B cell (primary cell): ENCODE data around the gene C1orf122. TPM values are rescaled to one million over a fixed set of nuclear protein-coding genes. Genes with fewer than 3 reads are reported as not detected.

Source experiments
- ATAC-seq: fragments of 200-7000 bp; cut with Tn5 transposase; one replicate; pipeline ENCODE4 v1.10.0; 2021; ENCODE audit warnings: low read depth, mild to moderate bottlenecking, moderate number of reproducible peaks, moderate library complexity
- CTCF ChIA-PET: fragments of 350-600 bp; sonication (Branson Sonifier 250); formaldehyde crosslinking; loops from one replicate; lab custom pipeline; 2021; ENCODE audit warnings: antibody characterized with exemption, inconsistent platforms; lab: Charles Lee
- POLR2A ChIA-PET: fragments of 350-600 bp; sonication (Branson Sonifier 250); formaldehyde crosslinking; loops from one replicate; lab custom pipeline; 2021; ENCODE audit warnings: antibody characterized with exemption; lab: Charles Lee
- DNase-seq: peaks from one replicate; pipeline ENCODE4 v3.0.0; 2013
- H2AFZ ChIP-seq: 2 replicates; pipeline ENCODE4 v1.6.1; 2012; ENCODE audit warnings: mild to moderate bottlenecking, low read depth, low read length; ENCODE audit not compliant: insufficient read depth, poor library complexity, severe bottlenecking
- H3K27ac ChIP-seq, 2 donors: 1 replicate in 1 of 2; 2 replicates in 1 of 2; pipeline ENCODE4 v1.5.1; 2012 to 2013; ENCODE audit warnings: low read length in 2 of 2, mild to moderate bottlenecking in 2 of 2, moderate library complexity in 1 of 2
- H3K27me3 ChIP-seq, 4 experiments: fragments of 200-600 bp in 1 of 4; sonication (generic) in 1 of 4; replicated peaks in 1 of 4; 1 replicate in 2 of 4; 2 replicates in 2 of 4; pipeline versions ENCODE4 v1.6.1 to v1.7.0; 2013 to 2016; ENCODE audit warnings: low read length in 3 of 4, mild to moderate bottlenecking in 2 of 4, mixed read lengths in 1 of 4, moderate library complexity in 1 of 4; ENCODE audit not compliant: insufficient read depth in 4 of 4, control insufficient read depth in 3 of 4; ENCODE audit errors: control extremely low read depth in 1 of 4
- H3K36me3 ChIP-seq, 2 experiments: replicated peaks in 1 of 2; 1 replicate in 1 of 2; 2 replicates in 1 of 2; pipeline versions ENCODE4 v1.6.1 to v1.7.1; 2013; ENCODE audit warnings: low read length in 1 of 2; ENCODE audit not compliant: insufficient read depth in 2 of 2, control insufficient read depth in 1 of 2; ENCODE audit errors: control extremely low read depth in 1 of 2, extremely low read depth in 1 of 2
- H3K4me1 ChIP-seq, 2 donors: fragments of 200-600 bp in 1 of 2; sonication (generic) in 1 of 2; 1 replicate in 1 of 2; 2 replicates in 1 of 2; pipeline versions ENCODE4 v1.5.1 to v1.6.1; 2013 to 2017; ENCODE audit warnings: low read length in 2 of 2; ENCODE audit not compliant: control insufficient read depth in 2 of 2, insufficient read depth in 2 of 2
- H3K4me2 ChIP-seq: replicated peaks from 2 replicates; pipeline ENCODE3; 2012; ENCODE audit warnings: mild to moderate bottlenecking, low read depth, low read length; ENCODE audit not compliant: poor library complexity, severe bottlenecking
- H3K4me3 ChIP-seq, 5 experiments: fragments of 200-600 bp in 1 of 5; sonication (generic) in 1 of 5; 1 replicate in 3 of 5; 2 replicates in 2 of 5; pipeline versions ENCODE4 v1.5.1 to v1.7.0; 2011 to 2016; ENCODE audit warnings: low read length in 4 of 5, mild to moderate bottlenecking in 4 of 5, low read depth in 2 of 5, control low read depth in 1 of 5, moderate library complexity in 1 of 5; ENCODE audit not compliant: insufficient read depth in 1 of 5; ENCODE audit errors: control extremely low read depth in 1 of 5, extremely low read depth in 1 of 5
- H3K79me2 ChIP-seq: fragments of 200-600 bp; sonication (generic); one replicate; pipeline ENCODE4 v1.6.0; 2016; ENCODE audit warnings: low read length; ENCODE audit not compliant: control insufficient read depth, insufficient read depth
- H3K9ac ChIP-seq: fragments of 200-600 bp; sonication (generic); 2 replicates; pipeline ENCODE4 v1.6.1; 2017; ENCODE audit warnings: mild to moderate bottlenecking, low read length, moderate library complexity
- H3K9me3 ChIP-seq, 3 donors: one replicate each; pipeline versions ENCODE4 v1.6.1 to v1.7.1; 2013; ENCODE audit warnings: low read length in 2 of 3; ENCODE audit not compliant: control insufficient read depth in 2 of 3, insufficient read depth in 1 of 3; ENCODE audit errors: control extremely low read depth in 1 of 3
- H4K20me1 ChIP-seq: 2 replicates; pipeline ENCODE4 v1.6.0; 2012; ENCODE audit warnings: mild to moderate bottlenecking, low read length; ENCODE audit not compliant: insufficient read depth, control insufficient read depth, poor library complexity, severe bottlenecking
- H3K27ac Mint-ChIP-seq: one replicate; pipeline ENCODE4 v1.8.0; 2021; ENCODE audit warnings: mixed read lengths
- H3K27me3 Mint-ChIP-seq: one replicate; pipeline ENCODE4 v1.8.0; 2021; ENCODE audit warnings: mixed read lengths
- H3K4me1 Mint-ChIP-seq: one replicate; pipeline ENCODE4 v1.8.0; 2021; ENCODE audit warnings: mixed read lengths
- H3K4me3 Mint-ChIP-seq: one replicate; pipeline ENCODE4 v1.8.0; 2021; ENCODE audit warnings: mixed read lengths
- H3K9me3 Mint-ChIP-seq: one replicate; pipeline ENCODE4 v1.8.0; 2022; ENCODE audit warnings: mixed read lengths; ENCODE audit not compliant: insufficient read depth
- CTCF ChIP-seq: fragments of 200-600 bp; IDR thresholded peaks from one replicate; pipeline ENCODE4 v1.8.0; 2022; ENCODE audit warnings: antibody characterized with exemption, mild to moderate bottlenecking
- EZH2 ChIP-seq: IDR thresholded peaks from 2 replicates; pipeline ENCODE4 v1.6.1; 2012; ENCODE audit warnings: borderline replicate concordance, low read depth, mild to moderate bottlenecking, moderate library complexity, low read length; ENCODE audit not compliant: insufficient read depth, poor library complexity, severe bottlenecking
- WGBS: methylation state at CpG from one replicate; pipeline ENCODE4 v1.1.5; 2013; ENCODE audit warnings: missing lambda C conversion rate; ENCODE audit not compliant: insufficient coverage; 5-methylcytosine and 5-hydroxymethylcytosine counted together
- intact Hi-C: fragments of 100-400 bp; cut with micrococcal nuclease; formaldehyde crosslinking; loops from one replicate; pipeline ENCODE4 v1.10.0; 2022
- polyA plus RNA-seq: library from polyadenylated mRNA; depleted of rRNA; stranded (reverse); fragments of >200 nt; gene quantifications from 2 replicates; pipeline ENCODE4 v1.2.3, GENCODE V29; 2012
- total RNA-seq, 2 donors: library from RNA; stranded (reverse); fragments of 120-200 nt in 1 of 2; gene quantifications; 1 replicate in 1 of 2; 2 replicates in 1 of 2; pipeline versions ENCODE4 v1.2.3 to v1.2.4, GENCODE V29; 2013 to 2022

The C1orf122 gene
- total and polyA plus RNA-seq, 2 donors (not counting 1 experiment from before 2014, with no cell fraction given): 15.7 to 16.9 TPM

GRCh38 chr1:37759451-37759850, 48.1 kb upstream of the C1orf122 start:
- no peaks in the 10 kb centered on the region for H3K9me3 Mint-ChIP-seq
- Histone ChIP-seq H3K4me2 (no peak overlapping the region), H3K9ac (no peak overlapping the region), H3K4me3 (no peak overlapping the region), H3K79me2 (no peaks in the 10 kb centered on the region), H3K4me1 (peaks cover 0 to under 1% of the 10 kb centered on the region in 2 donors), H2AFZ (no peak overlapping the region), H3K27ac (no peak overlapping the region), H4K20me1 (no peaks in the 10 kb centered on the region), H3K27me3 (peaks cover 0 to 60% (median 19%) of the 10 kb centered on the region in 4 experiments), H3K36me3 (no peaks in the 10 kb centered on the region), H3K9me3 (peaks cover 0 to 9% (median 0%) of the 10 kb centered on the region in 3 donors)
- H3K27ac Mint-ChIP-seq: no peak overlapping the region
- H3K4me1 Mint-ChIP-seq: no peaks in the 10 kb centered on the region
- WGBS: no CpG with 5 or more reads among the region's 2 CpGs
- intact Hi-C loops: no loop called here
- ATAC-seq (no peak), DNase-seq (no peak)
- TF ChIP-seq CTCF: no peak
- TF ChIP-seq EZH2: no peak
- no peak overlapping the region for H3K4me3 Mint-ChIP-seq
- H3K27me3 Mint-ChIP-seq: peaks cover 28% of the 10 kb centered on the region
- CTCF ChIA-PET: no interaction called here
- POLR2A ChIA-PET: no interaction called here

GRCh38 chr1:37761416-37762095, 46.0 kb upstream of the C1orf122 start:
- Histone ChIP-seq H3K4me2 (no peak overlapping the region), H3K79me2 (no peaks in the 10 kb centered on the region), H3K27me3 (peaks cover 0 to 76% (median 31%) of the 10 kb centered on the region in 4 experiments), H4K20me1 (no peaks in the 10 kb centered on the region), H3K27ac (no peak overlapping the region), H3K9ac (no peak overlapping the region), H3K4me3 (no peak overlapping the region), H3K36me3 (no peaks in the 10 kb centered on the region), H2AFZ (no peak overlapping the region), H3K4me1 (peaks cover 17 to 20% of the 10 kb centered on the region in 2 donors), H3K9me3 (peaks cover 0 to 29% (median 0%) of the 10 kb centered on the region in 3 donors)
- no peak for TF ChIP-seq CTCF
- no peak for TF ChIP-seq EZH2
- H3K4me1 Mint-ChIP-seq: peaks cover 20% of the 10 kb centered on the region
- H3K4me3 Mint-ChIP-seq: no peak overlapping the region
- intact Hi-C loops: no loop called here
- ChIA-PET POLR2A (no interaction called here), CTCF (no interaction called here)
- no peak for DNase-seq
- WGBS: 65% methylated on average over 67 of the region's 68 CpGs
- H3K9me3 Mint-ChIP-seq: no peaks in the 10 kb centered on the region
- no peak overlapping the region for H3K27ac Mint-ChIP-seq
- no peak for ATAC-seq
- H3K27me3 Mint-ChIP-seq: peaks cover 48% of the 10 kb centered on the region
